Heart right ventricle (tissue), 16 donors: ENCODE measurements around the gene SMAP1. TPM values are rescaled to one million over a fixed set of nuclear protein-coding genes. Genes with fewer than 3 reads are reported as not detected.

Experiments
- ATAC-seq, 8 donors: fragments of 200-7000 bp; cut with Tn5 transposase; one replicate each; pipeline ENCODE4 v1.9.1; 2020; ENCODE audit warnings: mild to moderate bottlenecking in 8 of 8, moderate library complexity in 8 of 8, moderate number of reproducible peaks in 1 of 8
- DNase-seq, 2 donors: peaks; one replicate each; pipeline ENCODE4 v3.0.0-alpha.2; 2020
- H3K27ac ChIP-seq, 10 donors: fragments of 200-600 bp; sonication (generic) in 2 of 10; one replicate each; pipeline versions ENCODE4 v1.5.0 to v1.8.0; 2020 to 2022; ENCODE audit warnings: mild to moderate bottlenecking in 3 of 10
- H3K27me3 ChIP-seq, 7 donors: fragments of 200-600 bp; one replicate each; pipeline ENCODE4 v1.8.0; 2021 to 2022; ENCODE audit warnings: mild to moderate bottlenecking in 2 of 7
- H3K36me3 ChIP-seq, 9 donors: fragments of 200-600 bp; sonication (generic) in 1 of 9; one replicate each; pipeline versions ENCODE4 v1.5.0 to v1.8.0; 2020 to 2022; ENCODE audit warnings: mild to moderate bottlenecking in 2 of 9
- H3K4me1 ChIP-seq, 9 donors: fragments of 200-600 bp; sonication (generic) in 1 of 9; one replicate each; pipeline versions ENCODE4 v1.5.0 to v1.8.0; 2020 to 2022; ENCODE audit warnings: mild to moderate bottlenecking in 4 of 9
- H3K4me3 ChIP-seq, 10 donors: fragments of 200-600 bp; sonication (generic) in 2 of 10; one replicate each; pipeline versions ENCODE4 v1.5.0 to v1.8.0; 2020 to 2022; ENCODE audit warnings: mild to moderate bottlenecking in 7 of 10, moderate library complexity in 2 of 10
- H3K9me3 ChIP-seq, 11 donors: fragments of 200-600 bp in 10 of 11; sonication (generic) in 2 of 11; one replicate each; pipeline versions ENCODE4 v1.5.0 to v1.8.0; 2013 to 2022; ENCODE audit warnings: mild to moderate bottlenecking in 2 of 11, control low read depth in 1 of 11, moderate library complexity in 1 of 11
- WGBS, 2 donors: extraction: QIAGEN DNeasy Blood & Tissue Kit; methylation state at CpG; one replicate each; pipeline ENCODE4 v1.1.7; 2013; ENCODE audit warnings: inconsistent platforms in 1 of 2; 5-methylcytosine and 5-hydroxymethylcytosine counted together
- intact Hi-C, 10 donors: fragments of 100-400 bp; cut with DNase I; formaldehyde crosslinking; loops; one replicate each; pipeline versions ENCODE4 v1.11.1 to v1.14.2; 2022
- polyA plus RNA-seq, 2 donors: library from polyadenylated mRNA; stranded (reverse); fragments of 200-250 nt; gene quantifications; one replicate each; pipeline ENCODE4 v1.2.3, GENCODE V29; 2013
- total RNA-seq, 10 donors: library from RNA; stranded (reverse); fragmentation: NEBNext Ultra II Directional in 3 of 10; extraction: Animal tissue kit (Norgen Biotek cat#: 25700) in 3 of 10; gene quantifications; one replicate each; pipeline versions ENCODE4 v1.2.1 to v1.2.4, GENCODE V29; 2021 to 2023
- TF ChIP-seq, protein P1 (sequence below), 9 donors: fragments of 200-600 bp; sonication (generic) in 2 of 9; IDR thresholded peaks; one replicate each; pipeline versions ENCODE4 v1.5.0 to v1.8.0; 2021 to 2022; ENCODE audit warnings: antibody characterized with exemption in 9 of 9, mild to moderate bottlenecking in 5 of 9, moderate library complexity in 1 of 9
- donor health status: Arrhythmogenic right ventricular cardiomyopathy.
- donor health status: ischemic (EF 13 %, LVEDD 7.1; RV severe dilation, severe dysfunction).
- donor health status: healthy with polysubstance abuse.
- donor health status: DM: no; HTN: yes; CAD: no.
- donor health status: DM: no; HTN: no; CAD: no.
- donor health status: ischemic (EF 25% LVEDD 6.9; RV normal size, moderate dysfunction).
- donor health status: ischemic (EF 25% LVEDD 5.7; RV mildly dilated, moderate dysfunction).
- donor health status: healthy.
- donor health status: DM: yes; HTN: yes; CAD: no.
- donor health status: Ischemic cardiomyopathy.
- donor health status: ischemic (EF 35%, LVEDD 5.7; RV mildly dilated, moderate dysfunction).
- donor health status: nonischemic (EF 11% LVEDD 7.7; RV severe dilation, severe dysfunction).
- donor health status: DM: yes; HTN: yes; CAD: no.
- donor health status: PGD.
- donor health status: ischemic (EF 29% LVEDD 5.4; RV normal size, mild dysfunction).
- donor health status: nonischemic (EF 23%, LVEDD 6.1; RV moderate dilation, normal function).

The SMAP1 gene
- total and polyA plus RNA-seq, 12 donors, result 12.8 to 36.3 (median 30.3) TPM

DNA sequence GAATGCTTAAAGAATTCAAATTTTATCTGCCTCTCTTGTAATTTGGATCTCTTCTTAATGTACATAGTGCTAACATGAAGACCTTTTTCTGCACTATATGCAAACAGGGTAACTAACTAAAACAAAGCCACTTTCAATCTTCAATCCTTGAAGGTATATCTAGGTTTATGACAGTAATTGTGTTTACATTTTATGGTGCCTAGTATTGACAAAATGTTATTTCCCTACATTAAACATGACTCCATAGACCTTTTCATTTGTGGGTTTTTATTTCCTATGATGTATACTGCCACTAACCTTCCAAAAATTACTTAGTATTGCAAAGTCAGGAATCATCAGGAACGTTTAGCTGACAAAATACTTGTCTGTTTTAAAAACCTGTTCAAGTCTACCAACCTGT, 193.2 kb downstream of the SMAP1 start:
- TF ChIP-seq, protein P1, sequence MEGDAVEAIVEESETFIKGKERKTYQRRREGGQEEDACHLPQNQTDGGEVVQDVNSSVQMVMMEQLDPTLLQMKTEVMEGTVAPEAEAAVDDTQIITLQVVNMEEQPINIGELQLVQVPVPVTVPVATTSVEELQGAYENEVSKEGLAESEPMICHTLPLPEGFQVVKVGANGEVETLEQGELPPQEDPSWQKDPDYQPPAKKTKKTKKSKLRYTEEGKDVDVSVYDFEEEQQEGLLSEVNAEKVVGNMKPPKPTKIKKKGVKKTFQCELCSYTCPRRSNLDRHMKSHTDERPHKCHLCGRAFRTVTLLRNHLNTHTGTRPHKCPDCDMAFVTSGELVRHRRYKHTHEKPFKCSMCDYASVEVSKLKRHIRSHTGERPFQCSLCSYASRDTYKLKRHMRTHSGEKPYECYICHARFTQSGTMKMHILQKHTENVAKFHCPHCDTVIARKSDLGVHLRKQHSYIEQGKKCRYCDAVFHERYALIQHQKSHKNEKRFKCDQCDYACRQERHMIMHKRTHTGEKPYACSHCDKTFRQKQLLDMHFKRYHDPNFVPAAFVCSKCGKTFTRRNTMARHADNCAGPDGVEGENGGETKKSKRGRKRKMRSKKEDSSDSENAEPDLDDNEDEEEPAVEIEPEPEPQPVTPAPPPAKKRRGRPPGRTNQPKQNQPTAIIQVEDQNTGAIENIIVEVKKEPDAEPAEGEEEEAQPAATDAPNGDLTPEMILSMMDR (IDR thresholded peaks at IDR 0.05), result no peak
- H3K27me3 ChIP-seq, result no peaks in the 10 kb centered on the region
- H3K4me1 ChIP-seq, result peaks cover 0 to 9% (median 0%) of the 10 kb centered on the region in 9 donors
- no peak overlapping the region for H3K27ac ChIP-seq
- DNase-seq, result no peak
- WGBS, 2 donors, result 90 to 91% methylated on average over 1 of the region's 1 CpG
- no peak for ATAC-seq
- H3K36me3 ChIP-seq, result peaks cover 0 to 54% (median 14%) of the 10 kb centered on the region in 9 donors
- H3K9me3 ChIP-seq, result no peaks in the 10 kb centered on the region
- intact Hi-C loops, result no loop called here
- H3K4me3 ChIP-seq, result no peak overlapping the region

DNA sequence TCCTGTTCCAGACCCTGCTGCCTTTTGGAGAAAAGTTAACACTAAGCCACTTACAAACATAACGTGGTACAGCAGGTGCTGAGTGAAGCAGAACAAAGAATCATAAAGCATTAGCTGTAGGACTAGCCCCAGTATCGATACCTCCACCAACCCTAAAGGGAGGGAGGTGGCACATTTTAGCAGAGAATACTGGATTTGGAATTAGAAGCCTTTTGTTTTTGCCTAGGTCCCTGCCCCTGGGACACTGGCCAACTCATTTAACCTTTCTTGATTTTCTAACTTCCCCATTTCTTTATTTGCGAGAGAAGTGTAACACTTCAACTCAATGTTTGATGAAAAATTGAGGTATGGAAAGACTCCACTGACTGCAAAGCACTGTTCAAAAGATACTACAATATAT, 195.7 kb downstream of the SMAP1 start:
- H3K4me3 ChIP-seq, result no peak overlapping the region
- peaks cover 0 to 34% (median 11%) of the 10 kb centered on the region in 9 donors for H3K36me3 ChIP-seq
- TF ChIP-seq, protein P1 (IDR thresholded peaks at IDR 0.05), result no peak
- no peaks in the 10 kb centered on the region for H3K27me3 ChIP-seq
- no peak overlapping the region for H3K27ac ChIP-seq
- ATAC-seq, result no peak
- no peaks in the 10 kb centered on the region for H3K9me3 ChIP-seq
- intact Hi-C loops, result no loop called here
- WGBS, 2 donors, result 68 to 70% methylated on average over 3 of the region's 3 CpGs
- H3K4me1 ChIP-seq, result peaks cover 0 to 9% (median 0%) of the 10 kb centered on the region in 9 donors
- no peak for DNase-seq

GRCh38 chr6:70864401-70864800, 196.7 kb downstream of the SMAP1 start:
- Histone ChIP-seq H3K4me3 (no peak overlapping the region), H3K4me1 (peaks cover 0 to 9% (median 0%) of the 10 kb centered on the region in 9 donors), H3K36me3 (peaks cover 0 to 24% (median 8%) of the 10 kb centered on the region in 9 donors), H3K27ac (no peak overlapping the region), H3K9me3 (no peaks in the 10 kb centered on the region), H3K27me3 (no peaks in the 10 kb centered on the region)
- TF ChIP-seq, protein P1 (IDR thresholded peaks at IDR 0.05), result no peak
- intact Hi-C loops, result no loop called here
- no peak for DNase-seq
- 78% methylated on average over 3 of the region's 3 CpGs for WGBS, 2 donors
- no peak for ATAC-seq

DNA sequence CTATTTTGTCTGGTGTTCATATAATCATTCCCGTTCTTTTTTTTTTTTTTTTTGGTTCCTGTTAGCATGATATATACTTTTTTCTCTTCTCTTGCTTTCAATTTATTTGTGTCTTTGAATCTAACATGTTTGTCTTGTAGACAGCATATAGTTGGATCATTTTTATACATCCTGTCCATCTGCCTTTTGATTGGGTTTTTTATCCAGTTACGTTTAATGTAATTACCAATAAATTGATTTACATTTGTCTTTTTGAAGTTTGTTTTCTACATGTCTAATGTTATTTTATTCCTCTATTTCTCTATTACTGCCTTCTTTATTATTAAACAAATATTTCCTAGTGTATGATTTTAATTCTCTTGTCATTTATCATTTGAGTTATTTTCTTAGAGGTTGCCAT, 204.8 kb downstream of the SMAP1 start:
- Histone ChIP-seq H3K27me3 (no peaks in the 10 kb centered on the region), H3K4me3 (no peak overlapping the region), H3K36me3 (no peaks in the 10 kb centered on the region), H3K4me1 (no peaks in the 10 kb centered on the region), H3K9me3 (peaks cover 0 to 39% (median 18%) of the 10 kb centered on the region in 11 donors), H3K27ac (no peak overlapping the region)
- ATAC-seq (no peak), DNase-seq (no peak)
- intact Hi-C loops, result loop anchor here in 1 of 10 donors (1.0 kb wide), 1 partner anchor 31 kb away; no protein-coding TSS in a partner anchor
- TF ChIP-seq, protein P1 (IDR thresholded peaks at IDR 0.05), result no peak
- 94 to 97% methylated on average over 2 of the region's 2 CpGs for WGBS, 2 donors
